HepG2 (cell line): Measurements from ENCODE around the gene TEK.

Experiments
- ATRX ChIP-seq: sonication (generic); formaldehyde crosslinking; IDR thresholded peaks from 2 replicates; pipeline ENCODE4 v1.4.0; 2020; ENCODE audit warnings: missing genetic modification reagents, borderline replicate concordance
- CTCF ChIP-seq: sonication (generic); formaldehyde crosslinking; IDR thresholded peaks from 2 replicates; pipeline ENCODE4 v1.5.0; 2020; ENCODE audit warnings: mild to moderate bottlenecking, missing genetic modification reagents, moderate library complexity
- EP300 ChIP-seq, 3 experiments: sonication (generic) in 1 of 3; formaldehyde crosslinking in 1 of 3; IDR thresholded peaks; 2 replicates each; pipeline versions ENCODE4 v1.5.1 to v1.6.1; 2011 to 2020; ENCODE audit warnings: low read depth in 2 of 3, low read length in 2 of 3, borderline replicate concordance in 1 of 3, improper control_type of control experiment in 1 of 3, mild to moderate bottlenecking in 1 of 3, missing genetic modification reagents in 1 of 3, moderate library complexity in 1 of 3
- MYNN ChIP-seq: sonication (generic); formaldehyde crosslinking; IDR thresholded peaks from 2 replicates; pipeline ENCODE4 v1.4.0; 2020; ENCODE audit warnings: mild to moderate bottlenecking, low read depth, missing genetic modification reagents
- POLR2AphosphoS5 ChIP-seq: IDR thresholded peaks from 2 replicates; pipeline ENCODE4 v1.6.1; 2012; ENCODE audit warnings: low read depth, low read length
- SUZ12 ChIP-seq: fragments of 150-350 bp; IDR thresholded peaks from 2 replicates; pipeline ENCODE4 v1.6.1; 2014; ENCODE audit warnings: low read depth, low read length
- ZBTB1 ChIP-seq: sonication (generic); formaldehyde crosslinking; IDR thresholded peaks from 2 replicates; pipeline ENCODE4 v1.4.0; 2020; ENCODE audit warnings: missing genetic modification reagents, borderline replicate concordance
- ZNF263 ChIP-seq: sonication (generic); formaldehyde crosslinking; IDR thresholded peaks from 2 replicates; pipeline ENCODE4 v1.4.0; 2020; ENCODE audit warnings: missing genetic modification reagents
- ZNF407 ChIP-seq: sonication (generic); formaldehyde crosslinking; IDR thresholded peaks from one replicate; pipeline ENCODE4 v1.5.1; 2020; ENCODE audit warnings: mild to moderate bottlenecking, missing genetic modification reagents; ENCODE audit errors: not compliant biosample characterization

- TF ChIP-seq ATRX (CRISPR knock-in tag) (no peak), ZNF263 (no peak), POLR2AphosphoS5 (no peak), CTCF (CRISPR knock-in tag) (no peak), MYNN (CRISPR knock-in tag) (no peak), ZNF407 (CRISPR knock-in tag) (no peak), EP300 (IDR thresholded peaks at IDR 0.05; ENCODE audit: low read depth in 2 of 2, low read length in 2 of 2) (no peak), EP300 (CRISPR knock-in tag; IDR thresholded peaks at IDR 0.05; ENCODE audit: borderline replicate concordance) (no peak), ZBTB1 (CRISPR knock-in tag) (no peak), SUZ12 (no peak)
Measured at GRCh38 chr9:27086818-27087680, 22.0 kb upstream of the TEK start.
